GM12872 (cell line): ENCODE results near the gene NPW.

Experiments used
- TF ChIP-seq, protein P1 (sequence below): IDR thresholded peaks from 3 replicates; pipeline ENCODE4 v1.5.1; 2011; ENCODE audit warnings: low read depth, mild to moderate bottlenecking, low read length, moderate library complexity; ENCODE audit not compliant: insufficient read depth

NPW gene

DNA sequence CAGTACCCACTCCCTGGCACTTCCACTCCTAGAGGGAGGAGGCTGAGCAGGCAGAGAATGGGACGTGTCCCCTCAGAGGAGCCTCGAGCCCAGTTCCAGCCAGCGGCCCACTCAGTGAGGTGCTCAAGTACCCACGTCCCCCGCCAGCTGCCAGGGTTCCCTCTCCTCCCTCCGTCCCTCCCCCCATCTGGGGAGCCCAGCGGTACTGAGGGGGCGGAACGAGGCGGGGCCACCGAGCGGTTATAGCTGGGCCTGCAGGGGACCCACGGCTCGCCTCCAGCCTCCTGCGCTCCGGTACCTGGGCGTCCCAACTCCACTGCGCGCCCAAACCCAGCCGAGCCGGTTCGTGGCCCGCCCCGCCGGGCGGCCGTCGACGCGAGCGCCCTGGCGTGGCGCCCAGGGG is at the start of gene NPW:
NPW (plus strand) TSS at position 268 of the 403 bp plus-strand sequence.
- TF ChIP-seq, protein P1, sequence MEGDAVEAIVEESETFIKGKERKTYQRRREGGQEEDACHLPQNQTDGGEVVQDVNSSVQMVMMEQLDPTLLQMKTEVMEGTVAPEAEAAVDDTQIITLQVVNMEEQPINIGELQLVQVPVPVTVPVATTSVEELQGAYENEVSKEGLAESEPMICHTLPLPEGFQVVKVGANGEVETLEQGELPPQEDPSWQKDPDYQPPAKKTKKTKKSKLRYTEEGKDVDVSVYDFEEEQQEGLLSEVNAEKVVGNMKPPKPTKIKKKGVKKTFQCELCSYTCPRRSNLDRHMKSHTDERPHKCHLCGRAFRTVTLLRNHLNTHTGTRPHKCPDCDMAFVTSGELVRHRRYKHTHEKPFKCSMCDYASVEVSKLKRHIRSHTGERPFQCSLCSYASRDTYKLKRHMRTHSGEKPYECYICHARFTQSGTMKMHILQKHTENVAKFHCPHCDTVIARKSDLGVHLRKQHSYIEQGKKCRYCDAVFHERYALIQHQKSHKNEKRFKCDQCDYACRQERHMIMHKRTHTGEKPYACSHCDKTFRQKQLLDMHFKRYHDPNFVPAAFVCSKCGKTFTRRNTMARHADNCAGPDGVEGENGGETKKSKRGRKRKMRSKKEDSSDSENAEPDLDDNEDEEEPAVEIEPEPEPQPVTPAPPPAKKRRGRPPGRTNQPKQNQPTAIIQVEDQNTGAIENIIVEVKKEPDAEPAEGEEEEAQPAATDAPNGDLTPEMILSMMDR, result no peak

DNA sequence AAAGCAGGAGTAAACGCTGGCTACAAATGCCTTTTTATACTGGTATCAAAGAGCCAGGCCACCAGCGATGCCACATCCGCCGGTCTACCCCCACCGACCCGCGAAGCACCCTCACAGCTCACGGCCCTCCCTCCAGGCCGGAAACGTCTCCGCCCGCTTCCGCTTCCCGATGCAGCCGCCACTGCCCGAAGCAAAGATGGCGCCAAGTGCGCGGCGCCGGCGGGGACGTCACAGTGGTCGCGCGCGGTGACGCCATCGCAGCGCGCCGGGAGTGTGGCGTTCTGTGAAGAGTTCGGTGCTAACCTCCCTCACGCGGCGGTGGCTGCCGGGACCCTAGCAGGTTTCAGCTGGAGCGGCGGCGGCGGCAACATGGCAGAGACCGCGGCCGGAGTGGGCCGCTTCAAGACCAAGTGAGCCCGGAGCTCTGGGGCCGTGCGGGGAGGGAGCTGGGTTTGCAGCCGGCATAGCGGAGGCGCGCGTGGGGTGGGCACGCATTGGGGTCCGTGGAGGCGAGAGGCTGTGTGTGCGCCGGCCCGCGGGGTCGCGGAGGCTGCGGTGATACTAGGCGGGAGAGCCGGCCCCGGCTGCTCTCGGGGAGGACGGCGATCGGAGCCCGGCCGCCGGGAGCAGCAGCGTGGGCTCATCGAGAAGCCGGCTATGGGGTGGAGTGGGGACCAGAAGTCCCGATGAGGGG is 47.6 kb upstream of the NPW start, which contains the start of gene TBL3:
TBL3 (plus strand) TSS at position 258 of the 694 bp plus-strand sequence; CDS start at position 370, 112 bp downstream.
- TF ChIP-seq, protein P1, result no peak

GRCh38 chr16:1972490-1972877 is 47.1 kb upstream of the NPW start:
- TF ChIP-seq, protein P1, result no peak

- TF ChIP-seq, protein P1, result no peak
Observed at GRCh38 chr16:1973461-1974156, 46.0 kb upstream of the NPW start.

DNA sequence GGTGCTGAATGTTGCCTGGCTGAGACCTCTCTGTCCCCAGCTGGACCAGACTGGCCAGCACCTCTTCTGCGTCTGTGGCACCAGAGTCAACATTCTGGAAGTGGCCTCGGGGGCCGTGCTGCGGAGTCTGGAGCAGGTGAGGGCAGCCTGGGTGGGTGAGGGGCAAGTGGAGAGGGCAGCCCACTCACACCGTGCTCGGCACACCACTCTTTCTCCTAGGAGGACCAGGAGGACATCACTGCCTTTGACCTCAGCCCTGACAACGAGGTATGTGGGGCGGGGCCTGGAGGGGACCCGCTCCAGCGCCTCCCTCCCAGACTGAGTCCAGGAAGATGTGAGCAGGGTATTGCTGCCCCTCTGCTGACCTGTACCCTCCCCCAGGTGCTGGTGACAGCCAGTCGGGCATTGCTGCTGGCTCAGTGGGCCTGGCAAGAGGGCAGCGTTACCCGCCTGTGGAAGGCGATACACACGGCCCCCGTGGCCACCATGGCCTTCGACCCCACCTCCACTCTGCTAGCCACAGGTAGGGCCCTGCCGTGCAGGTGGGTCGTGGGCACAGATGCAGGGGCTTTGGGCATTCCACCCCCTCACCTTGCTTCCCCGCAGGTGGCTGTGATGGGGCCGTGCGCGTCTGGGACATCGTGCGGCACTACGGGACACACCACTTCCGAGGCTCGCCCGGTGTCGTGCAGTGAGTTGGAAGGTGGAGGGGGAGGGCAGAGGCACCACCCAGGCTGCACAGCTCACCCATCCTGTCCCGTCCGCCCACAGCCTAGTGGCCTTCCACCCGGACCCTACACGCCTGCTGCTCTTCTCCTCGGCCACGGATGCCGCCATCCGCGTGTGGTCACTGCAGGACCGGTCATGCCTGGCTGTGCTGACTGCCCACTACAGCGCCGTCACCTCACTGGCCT is 45.2 kb upstream of the NPW start:
- TF ChIP-seq, protein P1, result no peak

DNA sequence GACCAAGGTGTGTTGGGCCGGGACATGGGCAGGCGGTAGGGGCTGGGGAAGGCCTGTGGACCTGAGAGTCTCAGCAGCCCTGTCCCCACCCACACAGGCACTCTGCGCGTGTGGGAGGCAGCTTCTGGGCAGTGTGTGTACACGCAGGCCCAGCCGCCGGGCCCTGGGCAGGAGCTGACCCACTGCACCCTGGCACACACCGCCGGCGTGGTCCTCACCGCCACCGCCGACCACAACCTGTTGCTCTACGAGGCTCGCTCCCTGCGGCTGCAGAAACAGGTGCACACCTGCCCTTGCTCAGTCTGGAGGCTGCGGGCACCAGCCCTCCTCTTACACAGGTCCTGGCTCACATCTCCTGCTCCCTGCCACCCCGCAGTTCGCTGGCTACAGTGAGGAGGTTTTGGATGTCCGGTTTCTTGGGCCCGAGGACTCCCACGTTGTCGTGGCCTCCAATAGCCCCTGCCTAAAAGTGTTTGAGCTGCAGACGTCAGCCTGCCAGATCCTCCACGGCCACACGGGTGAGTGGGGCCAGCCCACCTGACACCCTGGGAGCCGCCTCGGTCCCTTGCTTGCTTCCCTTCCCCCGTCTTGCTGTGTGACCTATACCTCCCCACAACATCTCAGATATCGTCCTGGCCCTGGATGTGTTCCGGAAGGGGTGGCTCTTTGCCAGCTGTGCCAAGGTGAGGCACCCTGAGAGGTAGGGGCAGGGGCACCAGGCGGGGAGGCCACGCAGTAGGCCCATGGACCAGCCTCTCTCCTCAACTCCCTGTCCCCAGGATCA is 44.0 kb upstream of the NPW start:
- TF ChIP-seq, protein P1, result no peak
